Brain microvascular endothelial cell (primary cell): ENCODE data around the gene CCS.

Source experiments
- DNase-seq: peaks from one replicate; pipeline ENCODE4 v3.0.0-alpha.2; 2020
- H3K27ac ChIP-seq: fragments of 250-450 bp; sonication (Bioruptor Pico); 2 replicates; pipeline ENCODE4 v1.5.1; 2020; ENCODE audit warnings: mild to moderate bottlenecking, moderate library complexity
- H3K27me3 ChIP-seq: fragments of 250-450 bp; sonication (Bioruptor Pico); replicated peaks from 2 replicates; pipeline ENCODE4 v1.5.1; 2020; ENCODE audit warnings: mild to moderate bottlenecking
- H3K36me3 ChIP-seq: fragments of 250-450 bp; sonication (Bioruptor Pico); replicated peaks from 2 replicates; pipeline ENCODE4 v1.5.1; 2020; ENCODE audit warnings: mild to moderate bottlenecking
- H3K4me3 ChIP-seq: 2 replicates; pipeline ENCODE4 v1.5.1; 2011; ENCODE audit warnings: low read depth, mild to moderate bottlenecking, control low read depth, low read length, moderate library complexity
- in situ Hi-C: cut with HindIII; loops from 2 replicates; pipeline ENCODE4 v1.10.0; 2017; ENCODE audit warnings: low sequenced_read_pairs, low pct_ligation_motif_present
- TF ChIP-seq, protein P1 (sequence below): IDR thresholded peaks from 2 replicates; pipeline ENCODE4 v1.5.1; 2011; ENCODE audit warnings: low read depth, mild to moderate bottlenecking, moderate library complexity, low read length, control low read depth, inconsistent platforms; ENCODE audit errors: missing control alignments

The CCS gene

DNA sequence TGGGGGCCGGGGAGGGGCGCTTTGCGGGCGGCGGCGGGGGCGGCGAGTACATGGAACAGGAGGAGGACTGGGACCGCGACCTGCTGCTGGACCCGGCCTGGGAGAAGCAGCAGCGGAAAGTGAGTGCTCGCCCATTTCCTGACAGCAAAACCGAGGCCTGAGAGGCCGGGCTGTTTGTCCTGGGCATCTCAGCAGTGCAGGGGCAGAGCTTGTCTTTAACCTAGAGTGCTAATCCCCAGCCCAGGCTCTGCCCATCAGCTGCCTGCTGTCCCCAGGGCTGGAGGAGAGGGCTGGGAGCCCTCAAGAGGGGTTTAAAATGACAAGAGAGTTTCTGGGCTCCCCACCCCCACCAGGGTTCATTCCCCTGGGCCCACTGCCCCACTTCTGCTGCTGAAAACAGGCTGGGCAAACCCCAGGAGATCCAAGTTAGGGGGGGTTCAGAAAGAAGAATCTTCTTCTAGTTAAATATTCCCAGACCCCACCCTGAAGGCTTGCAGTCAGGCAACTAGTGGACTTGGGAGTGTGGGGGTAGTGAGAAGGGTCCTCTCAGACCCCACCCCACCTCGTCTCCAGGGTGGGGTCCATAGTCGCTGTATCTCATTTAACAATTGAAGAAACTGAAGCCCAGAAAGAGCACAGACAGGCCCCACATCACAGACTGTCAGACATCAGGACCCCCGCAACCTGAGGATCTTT, 45.9 kb upstream of the CCS start:
- Histone ChIP-seq H3K27me3 (no peaks in the 10 kb centered on the region), H3K36me3 (no peaks in the 10 kb centered on the region), H3K4me3 (peak overlapping the region; percentile 70), H3K27ac (no peak overlapping the region)
- in situ Hi-C loops = no loop called here
- TF ChIP-seq, protein P1, sequence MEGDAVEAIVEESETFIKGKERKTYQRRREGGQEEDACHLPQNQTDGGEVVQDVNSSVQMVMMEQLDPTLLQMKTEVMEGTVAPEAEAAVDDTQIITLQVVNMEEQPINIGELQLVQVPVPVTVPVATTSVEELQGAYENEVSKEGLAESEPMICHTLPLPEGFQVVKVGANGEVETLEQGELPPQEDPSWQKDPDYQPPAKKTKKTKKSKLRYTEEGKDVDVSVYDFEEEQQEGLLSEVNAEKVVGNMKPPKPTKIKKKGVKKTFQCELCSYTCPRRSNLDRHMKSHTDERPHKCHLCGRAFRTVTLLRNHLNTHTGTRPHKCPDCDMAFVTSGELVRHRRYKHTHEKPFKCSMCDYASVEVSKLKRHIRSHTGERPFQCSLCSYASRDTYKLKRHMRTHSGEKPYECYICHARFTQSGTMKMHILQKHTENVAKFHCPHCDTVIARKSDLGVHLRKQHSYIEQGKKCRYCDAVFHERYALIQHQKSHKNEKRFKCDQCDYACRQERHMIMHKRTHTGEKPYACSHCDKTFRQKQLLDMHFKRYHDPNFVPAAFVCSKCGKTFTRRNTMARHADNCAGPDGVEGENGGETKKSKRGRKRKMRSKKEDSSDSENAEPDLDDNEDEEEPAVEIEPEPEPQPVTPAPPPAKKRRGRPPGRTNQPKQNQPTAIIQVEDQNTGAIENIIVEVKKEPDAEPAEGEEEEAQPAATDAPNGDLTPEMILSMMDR = no peak
- no peak for DNase-seq

DNA sequence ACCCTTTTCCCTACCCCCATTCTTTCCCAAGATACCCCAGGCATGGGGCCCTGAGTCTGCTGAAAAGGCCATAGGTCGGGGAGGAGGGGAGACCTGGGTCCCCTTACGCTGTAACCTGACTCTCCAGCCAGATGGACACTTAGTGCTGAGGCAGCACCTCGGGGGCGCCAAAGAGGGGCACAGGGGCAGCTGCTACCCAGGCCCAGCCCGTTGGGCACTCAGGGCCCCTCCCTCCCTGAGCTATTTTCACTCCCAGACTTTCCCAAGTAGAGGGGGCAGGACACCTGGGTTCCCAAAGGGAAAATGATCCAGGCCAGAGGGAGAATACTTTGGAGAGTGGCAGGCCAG, 45.3 kb upstream of the CCS start:
- H3K36me3 ChIP-seq = no peaks in the 10 kb centered on the region
- H3K27ac ChIP-seq = no peak overlapping the region
- H3K27me3 ChIP-seq = no peaks in the 10 kb centered on the region
- DNase-seq = no peak
- TF ChIP-seq, protein P1 = no peak
- in situ Hi-C loops = no loop called here
- H3K4me3 ChIP-seq = no peak overlapping the region

DNA sequence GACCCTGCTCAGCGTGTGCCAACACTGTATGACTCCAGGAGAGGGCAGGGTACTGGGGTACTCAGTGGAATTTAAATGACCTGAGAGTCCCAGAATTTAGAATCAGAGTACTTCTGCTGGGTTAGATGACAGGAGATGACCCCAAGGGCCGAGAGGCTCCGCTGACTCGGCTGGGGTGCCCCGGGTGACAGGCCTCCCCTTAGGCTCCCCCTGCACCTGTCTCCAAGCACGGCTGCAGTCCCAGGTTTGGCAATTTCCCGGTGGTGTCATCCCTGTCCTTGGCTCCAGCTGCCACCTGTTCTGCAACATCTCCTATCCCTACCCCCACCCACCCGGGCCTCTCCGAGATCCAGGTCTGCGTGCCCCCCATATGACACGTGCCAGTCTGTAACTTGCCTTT, 44.9 kb upstream of the CCS start:
- in situ Hi-C loops = no loop called here
- TF ChIP-seq, protein P1 = no peak
- Histone ChIP-seq H3K36me3 (no peaks in the 10 kb centered on the region), H3K27ac (no peak overlapping the region), H3K4me3 (no peak overlapping the region), H3K27me3 (no peaks in the 10 kb centered on the region)
- no peak for DNase-seq

DNA sequence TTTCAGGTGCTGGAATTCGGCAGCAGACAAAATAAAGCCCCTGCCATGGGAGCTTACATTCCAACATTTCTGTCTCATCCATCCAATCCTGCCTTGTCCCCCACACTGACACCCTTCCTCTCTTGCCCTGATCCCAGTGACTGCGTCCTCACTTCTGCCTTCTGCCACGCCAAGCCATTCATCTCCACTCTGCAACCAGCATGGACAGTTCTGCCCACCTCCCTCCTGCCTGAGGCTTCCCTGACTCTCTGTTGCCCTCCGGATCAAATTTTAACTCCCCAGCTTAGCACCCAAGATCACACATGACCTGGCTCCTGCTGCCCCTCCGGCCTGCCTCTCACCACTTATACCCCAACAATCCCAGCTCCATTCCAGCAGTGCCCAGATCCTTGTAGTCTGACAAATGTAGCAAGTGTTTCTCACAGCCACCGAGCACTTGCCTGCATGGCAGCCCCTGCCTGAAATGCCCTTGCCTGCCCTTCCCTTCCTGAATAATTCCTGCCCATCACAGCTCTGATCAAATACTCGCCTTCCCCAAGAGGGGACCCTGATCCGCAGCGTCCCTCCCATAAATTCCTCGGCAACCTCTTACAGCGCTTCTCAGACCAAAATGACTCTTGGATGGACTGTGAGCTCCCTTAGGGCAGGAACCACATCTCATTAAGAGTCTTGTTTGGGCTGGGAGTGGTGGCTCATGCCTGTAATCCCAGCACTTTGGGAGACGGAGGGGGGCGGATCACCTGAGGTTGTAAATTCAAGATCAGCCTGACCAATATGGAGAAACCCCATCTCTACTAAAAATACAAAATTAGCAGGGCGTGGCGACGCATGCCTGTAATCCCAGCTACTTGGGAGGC, 44.0 kb upstream of the CCS start:
- no peaks in the 10 kb centered on the region for H3K36me3 ChIP-seq
- H3K27me3 ChIP-seq = no peaks in the 10 kb centered on the region
- in situ Hi-C loops = no loop called here
- no peak overlapping the region for H3K4me3 ChIP-seq
- no peak overlapping the region for H3K27ac ChIP-seq
- TF ChIP-seq, protein P1 = no peak
- no peak for DNase-seq

DNA sequence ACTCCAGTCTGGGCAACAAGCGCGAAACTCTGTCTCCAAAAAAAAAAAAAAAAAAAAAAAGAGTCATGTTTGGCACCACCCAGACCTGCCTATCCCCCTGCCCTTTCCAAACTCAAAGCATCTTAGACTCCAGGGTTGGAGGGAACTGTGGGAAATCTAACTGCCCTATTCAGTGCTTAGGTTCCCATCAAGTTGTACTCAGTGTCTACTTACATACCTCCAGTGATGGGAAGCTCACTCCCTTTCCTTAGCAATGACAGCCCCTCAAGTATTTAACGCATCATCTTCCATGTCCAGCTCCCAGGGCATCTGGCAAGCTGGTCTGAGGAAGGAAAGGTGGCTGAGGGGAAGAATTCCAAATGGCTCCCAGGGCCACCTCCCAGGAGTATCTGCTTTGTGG, 43.3 kb upstream of the CCS start:
- Histone ChIP-seq H3K27me3 (no peaks in the 10 kb centered on the region), H3K4me3 (no peak overlapping the region), H3K36me3 (no peaks in the 10 kb centered on the region), H3K27ac (no peak overlapping the region)
- TF ChIP-seq, protein P1 = no peak
- in situ Hi-C loops = no loop called here
- no peak for DNase-seq
